ENCODE data around the gene CDK15.
"Not testable (repeated sequence)": the region's sequence is repeated elsewhere in the genome, so short reads cannot be mapped to it uniquely, and the experiment has no call there.

CDK15 gene

DNA sequence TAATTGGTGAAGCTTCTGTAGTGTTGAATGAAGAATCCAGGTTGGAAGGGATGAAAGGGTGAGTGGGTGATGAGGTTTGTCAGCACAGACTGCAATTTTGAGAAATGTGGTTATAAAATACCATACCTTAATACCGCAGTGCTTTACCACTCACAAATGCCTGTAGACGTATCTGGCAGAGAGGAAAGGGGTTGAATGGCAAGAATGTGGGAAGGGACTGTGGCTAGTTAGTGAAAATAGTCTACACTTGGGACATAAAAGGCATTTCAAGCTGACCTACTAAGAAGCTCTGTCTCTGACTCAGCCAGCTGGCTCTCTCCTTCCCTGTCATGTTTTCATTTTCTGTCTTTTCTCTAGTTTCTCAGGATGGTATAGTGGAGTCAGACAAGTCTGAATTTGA, 25.1 kb downstream of the CDK15 start:
- DNase-seq: no peak

DNA sequence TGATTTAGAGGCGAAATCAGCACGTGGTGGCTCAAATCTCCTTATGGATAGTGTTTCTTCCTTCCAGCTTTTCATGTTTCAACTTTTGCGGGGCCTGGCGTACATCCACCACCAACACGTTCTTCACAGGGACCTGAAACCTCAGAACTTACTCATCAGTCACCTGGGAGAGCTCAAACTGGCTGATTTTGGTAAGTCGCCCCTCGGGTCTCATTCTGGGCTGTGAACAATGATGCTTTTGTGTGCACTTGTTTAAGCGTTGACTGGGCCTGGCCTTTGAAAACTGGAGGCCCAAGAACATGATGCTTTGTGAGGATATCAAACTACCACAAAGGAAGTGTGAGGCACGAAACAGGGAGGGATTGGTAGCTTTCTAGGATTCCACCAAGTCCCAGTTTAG, 27.4 kb downstream of the CDK15 start:
- DNase-seq: no peak

DNA sequence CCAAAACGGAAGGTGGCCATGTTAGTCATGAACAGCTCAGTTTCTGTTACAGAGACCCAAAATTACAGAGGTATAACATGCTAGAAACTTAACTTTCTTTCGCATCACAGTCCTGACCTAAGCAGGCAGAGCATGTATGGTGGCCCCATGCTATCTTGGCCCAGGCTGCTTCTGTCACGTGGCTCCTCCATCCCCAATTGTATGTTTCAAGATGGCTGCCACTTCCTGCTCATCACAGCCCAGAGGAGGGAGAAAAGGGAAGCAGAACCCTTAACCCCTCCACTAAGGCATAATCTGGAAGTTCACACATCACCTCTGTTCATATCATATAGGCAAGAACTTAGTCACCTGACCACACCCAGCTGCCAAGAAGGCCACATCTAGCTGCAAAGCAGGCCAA, 28.7 kb downstream of the CDK15 start:
- DNase-seq: no peak

DNA sequence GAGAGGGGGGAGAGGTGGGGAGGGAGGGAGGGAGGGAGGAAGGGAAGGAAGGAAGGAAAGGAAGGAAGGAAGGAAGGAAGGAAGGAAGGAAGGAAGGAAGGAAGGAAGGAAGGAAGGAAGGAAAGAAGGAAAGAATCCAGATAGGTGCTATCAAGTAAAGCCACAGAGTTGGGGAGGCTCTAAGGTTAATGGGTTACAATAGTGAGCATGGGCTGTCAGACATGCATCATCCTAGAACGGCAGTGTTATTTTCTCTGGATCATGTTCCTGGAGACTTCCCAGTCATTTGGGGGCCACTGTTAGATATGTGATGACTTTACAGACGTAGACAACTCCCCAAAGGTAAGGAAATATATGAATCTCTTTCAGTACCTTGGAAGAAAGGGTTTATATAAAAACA, 31.1 kb downstream of the CDK15 start:
- DNase-seq: no peak

DNA sequence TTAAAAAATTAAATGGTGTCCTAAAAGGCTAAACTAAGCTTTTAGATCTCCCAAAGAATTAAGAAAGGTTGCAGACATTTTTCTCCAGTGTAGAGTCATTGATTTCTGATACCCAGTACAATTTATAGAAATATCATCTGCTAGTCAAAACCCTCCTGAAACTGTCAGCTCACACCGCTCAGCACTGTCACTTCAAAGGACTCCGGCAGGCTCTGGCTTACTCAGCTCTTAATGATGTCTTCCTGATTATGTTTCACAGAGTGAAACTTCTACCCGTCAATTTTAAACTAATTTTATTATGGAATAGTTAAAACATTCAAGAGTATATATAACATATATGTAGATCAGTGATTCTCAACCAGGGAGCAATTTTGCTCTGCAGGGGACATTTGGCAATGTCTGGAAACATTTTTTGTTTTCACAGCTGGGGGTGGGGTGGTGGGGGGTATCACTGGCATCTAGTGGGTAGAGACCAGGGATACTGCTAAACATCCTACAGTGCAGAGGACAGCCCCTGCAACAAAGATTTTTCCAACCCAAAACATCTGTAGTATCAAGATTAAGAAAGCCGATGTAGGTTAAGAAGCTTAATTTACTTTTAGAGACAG, 31.6 kb downstream of the CDK15 start:
- no peak for DNase-seq

DNA sequence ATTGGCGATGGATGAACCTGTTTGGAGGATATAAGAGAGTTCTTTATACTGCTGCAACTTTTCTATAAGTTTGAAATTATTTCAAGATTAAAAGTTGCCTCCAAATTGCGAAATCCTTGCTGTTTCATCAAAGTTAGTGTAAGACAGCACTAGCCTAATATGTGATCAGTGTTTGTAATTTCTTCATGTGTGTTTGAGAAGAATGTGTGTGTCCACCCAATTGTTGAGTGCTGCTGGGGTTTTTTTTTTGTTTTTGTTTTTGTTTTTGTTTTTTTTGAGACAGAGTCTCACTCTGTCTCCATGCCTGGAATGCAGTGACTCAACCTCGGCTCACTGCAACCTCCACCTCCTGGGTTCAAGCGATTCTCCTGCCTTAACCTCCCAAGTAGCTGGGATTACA, 33.4 kb downstream of the CDK15 start:
- DNase-seq: no peak

DNA sequence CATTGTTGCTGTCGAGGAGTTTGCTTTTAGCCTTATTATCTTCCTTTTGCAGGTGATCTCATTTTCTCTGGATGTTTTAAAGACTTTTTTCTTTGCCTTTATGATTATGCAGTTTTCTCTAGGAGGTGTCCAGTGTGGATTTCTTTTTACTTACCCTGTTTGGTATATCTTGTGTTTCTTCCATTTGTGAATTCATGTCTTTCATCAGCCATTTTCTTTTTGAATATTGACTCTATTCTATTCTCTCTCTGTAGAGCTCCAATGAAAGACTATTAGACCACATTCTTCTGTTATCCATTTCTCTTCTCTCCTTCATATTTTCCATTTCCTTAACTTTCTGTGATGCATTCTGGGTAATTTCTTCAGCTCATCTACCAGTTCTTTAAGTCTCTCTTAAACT, 34.4 kb downstream of the CDK15 start:
- no peak for DNase-seq

DNA sequence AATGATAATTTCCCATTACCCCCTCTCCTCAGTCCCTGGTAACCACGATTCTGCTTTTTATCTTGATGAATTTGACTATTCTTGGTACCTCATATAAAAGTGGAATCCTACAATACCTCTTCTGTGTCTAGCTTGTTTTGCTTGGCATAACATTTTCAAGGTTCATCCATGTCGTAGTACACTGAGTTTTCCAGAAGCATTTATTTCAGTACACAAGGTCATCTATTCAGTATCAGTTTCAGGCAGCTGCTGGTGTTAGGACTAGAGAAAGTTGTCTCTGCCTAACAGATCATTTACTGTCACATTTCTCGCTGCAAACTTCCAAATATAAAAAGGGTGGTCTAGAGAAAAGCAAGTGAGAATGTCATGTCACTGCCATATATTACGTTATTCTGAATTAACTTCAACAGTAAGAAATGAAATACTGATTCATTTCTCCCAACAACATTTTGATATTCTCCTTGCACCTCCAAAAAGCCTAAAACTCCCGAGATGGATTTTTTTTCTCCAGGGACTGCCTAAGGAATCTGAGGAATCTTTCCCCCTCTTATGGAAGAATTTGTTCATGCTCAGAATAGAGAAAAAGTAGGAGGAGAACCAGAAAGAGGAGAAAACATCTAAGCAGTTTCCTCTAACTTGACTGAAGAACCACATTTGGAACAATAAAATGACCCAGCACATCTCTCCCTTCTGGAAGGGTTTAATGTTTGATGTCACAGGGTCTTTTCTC, 36.0 kb downstream of the CDK15 start:
- no peak for DNase-seq

DNA sequence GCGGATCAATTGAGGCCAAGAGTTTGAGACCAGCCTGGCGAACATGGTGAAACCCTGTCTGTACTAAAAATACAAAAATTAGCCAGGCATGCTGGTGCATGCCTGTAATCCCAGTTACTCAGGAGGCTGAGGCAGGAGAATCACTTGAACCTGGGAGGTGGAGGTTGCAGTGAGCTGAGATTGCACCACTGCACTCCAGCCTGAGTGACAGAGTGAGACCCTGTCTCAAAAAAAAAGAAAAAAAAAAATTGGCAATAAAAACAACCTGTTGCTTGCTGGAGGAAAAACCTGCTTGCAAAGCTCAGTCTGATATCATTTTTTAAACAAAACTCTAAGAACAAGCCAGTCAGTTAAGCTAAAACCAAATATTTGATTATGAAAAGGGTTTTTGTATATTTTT, 38.6 kb downstream of the CDK15 start:
- DNase-seq: not testable (repeated sequence)

DNA sequence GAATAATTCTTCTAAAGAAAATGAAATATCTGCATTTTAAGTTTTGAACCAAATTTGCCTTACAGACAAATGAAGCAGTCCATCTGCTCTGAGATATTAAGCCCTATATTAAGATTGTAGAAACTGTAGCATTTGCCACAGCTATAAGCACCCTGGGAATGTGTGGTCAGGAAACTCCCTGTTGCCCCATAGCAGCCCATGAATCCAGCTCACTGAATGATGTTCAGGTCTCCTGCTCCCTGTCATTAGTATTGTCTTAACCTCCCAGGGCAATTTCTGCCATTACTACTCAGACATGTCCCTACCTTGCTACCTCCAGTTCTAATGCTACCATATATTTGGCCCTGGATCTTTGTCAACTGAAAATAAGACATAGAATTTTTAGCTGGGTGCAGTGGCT, 41.1 kb downstream of the CDK15 start:
- no peak for DNase-seq

DNA sequence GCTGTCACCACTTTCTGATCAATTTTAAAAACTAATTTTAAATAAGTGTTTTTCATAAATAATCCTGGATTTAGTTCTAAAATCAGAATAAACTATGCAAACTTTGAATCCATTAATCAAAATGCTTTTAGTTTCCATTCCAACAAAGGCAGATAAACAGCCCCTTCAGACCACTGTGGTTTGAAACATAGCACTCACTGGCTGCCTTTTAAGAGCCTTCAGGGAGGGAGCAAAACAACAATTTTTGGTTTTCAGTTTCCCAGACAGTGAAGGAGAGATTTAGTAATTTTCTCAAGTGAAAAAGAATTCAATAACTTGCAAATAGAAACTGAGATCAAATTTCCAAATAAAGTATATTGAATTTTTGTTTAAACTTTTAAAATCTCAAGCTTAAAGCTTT, 46.1 kb downstream of the CDK15 start:
- no peak for DNase-seq

DNA sequence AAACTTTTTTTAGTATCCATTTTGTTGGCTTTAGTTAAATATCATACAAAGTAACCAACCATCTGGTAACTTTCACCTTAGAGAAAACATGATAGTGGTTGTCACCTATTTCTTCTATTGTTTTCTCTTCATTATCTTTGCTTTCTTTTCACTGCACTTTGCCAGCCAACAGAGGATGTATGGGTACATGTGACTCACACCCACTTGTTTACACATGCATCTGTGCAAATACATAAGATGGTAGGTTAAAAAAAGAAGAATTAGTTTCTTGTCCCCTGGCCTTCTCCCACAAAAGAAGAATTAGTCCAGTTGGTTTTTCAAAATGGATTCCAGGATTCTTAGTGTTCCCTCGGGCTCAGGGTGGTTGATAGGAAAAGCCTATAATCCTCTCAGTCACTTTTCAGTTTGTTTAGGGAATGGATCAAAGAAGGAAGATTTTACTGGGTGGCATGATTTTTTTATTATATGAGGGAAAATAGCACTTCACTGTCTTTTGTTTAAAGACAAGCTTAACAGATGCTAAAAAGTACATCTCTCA, 46.6 kb downstream of the CDK15 start:
- no peak for DNase-seq

DNA sequence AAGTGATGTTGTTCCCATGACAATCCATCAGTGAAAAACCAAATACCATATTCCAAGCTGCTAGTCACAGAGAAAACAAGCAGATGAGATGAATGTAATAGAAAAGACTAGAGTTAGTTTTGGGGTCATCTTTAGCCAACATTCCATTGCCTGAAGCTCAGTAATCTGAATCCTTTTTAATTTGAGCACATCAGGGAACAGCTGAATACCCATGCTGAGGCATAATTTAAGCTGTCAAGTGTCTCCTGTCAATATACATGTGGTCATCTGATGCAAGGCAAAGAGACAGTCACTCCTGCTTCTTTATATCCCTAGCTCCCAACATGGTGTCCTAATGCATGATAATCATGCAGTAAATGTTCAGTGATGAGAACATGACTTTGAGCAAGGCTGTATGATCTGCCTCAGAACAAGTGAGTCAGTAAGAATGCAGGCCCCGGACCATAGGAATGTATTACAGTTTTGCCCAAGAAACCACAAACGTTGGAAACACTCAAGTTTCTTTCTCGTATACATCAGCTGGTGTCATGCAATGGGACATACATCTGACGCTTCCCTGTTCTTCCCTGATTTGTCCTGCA, 48.0 kb downstream of the CDK15 start:
- no peak for DNase-seq

DNA sequence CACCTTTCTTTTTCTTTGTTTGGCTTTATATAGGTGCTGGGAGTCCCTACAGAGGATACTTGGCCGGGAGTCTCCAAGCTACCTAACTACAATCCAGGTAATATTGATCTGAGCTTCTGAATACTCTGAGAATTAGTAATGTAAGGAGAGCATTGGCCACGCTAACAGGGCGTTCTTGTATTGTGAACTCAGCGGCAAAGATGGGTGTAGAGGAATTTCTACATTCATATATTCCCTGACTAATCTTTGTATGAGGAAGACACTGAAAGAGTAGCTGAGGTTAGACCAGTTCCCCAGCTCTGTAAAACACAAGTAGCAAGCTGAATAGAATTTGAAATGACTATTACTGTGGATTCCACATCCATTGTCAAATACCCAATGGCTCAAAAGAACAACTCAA, 48.5 kb downstream of the CDK15 start:
- no peak for DNase-seq

DNA sequence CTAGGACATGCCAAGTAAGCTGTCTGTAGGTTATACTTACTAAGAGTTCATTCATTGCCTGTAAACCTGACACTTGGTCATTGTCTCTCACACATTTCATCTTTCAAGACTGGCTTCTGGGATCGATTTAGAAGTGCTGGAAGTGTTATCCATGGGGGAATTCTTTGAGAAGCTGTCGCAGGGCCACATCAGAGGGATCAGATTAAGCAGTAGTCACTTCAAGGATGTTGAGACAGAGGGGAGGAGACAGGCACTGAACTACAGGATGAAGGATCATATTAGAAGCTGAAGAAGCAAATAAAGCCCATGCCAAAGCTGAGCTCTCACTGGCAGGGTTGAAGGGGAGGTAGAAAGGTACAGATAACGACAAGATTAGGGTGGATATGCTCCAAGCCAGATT, 49.0 kb downstream of the CDK15 start:
- DNase-seq: no peak

DNA sequence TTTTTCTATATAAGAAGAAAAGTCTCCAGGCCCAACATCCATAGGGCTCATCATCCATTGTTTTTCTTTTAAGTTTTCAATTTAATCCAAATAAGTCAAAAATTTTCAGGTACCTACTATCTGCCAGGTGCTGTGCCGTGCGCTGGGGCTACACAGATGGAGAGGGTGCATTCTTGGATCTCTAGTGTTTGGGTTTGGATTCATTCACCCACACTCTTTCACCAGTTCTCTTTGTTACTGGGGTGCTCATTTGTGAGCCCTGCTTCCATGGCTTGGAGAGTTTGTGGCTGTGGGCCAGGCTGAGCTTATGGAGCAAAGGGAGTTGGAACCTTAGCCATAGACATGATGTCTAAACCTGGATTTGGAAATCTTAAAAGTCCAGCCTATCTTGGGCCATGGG, 51.0 kb downstream of the CDK15 start:
- DNase-seq: no peak

DNA sequence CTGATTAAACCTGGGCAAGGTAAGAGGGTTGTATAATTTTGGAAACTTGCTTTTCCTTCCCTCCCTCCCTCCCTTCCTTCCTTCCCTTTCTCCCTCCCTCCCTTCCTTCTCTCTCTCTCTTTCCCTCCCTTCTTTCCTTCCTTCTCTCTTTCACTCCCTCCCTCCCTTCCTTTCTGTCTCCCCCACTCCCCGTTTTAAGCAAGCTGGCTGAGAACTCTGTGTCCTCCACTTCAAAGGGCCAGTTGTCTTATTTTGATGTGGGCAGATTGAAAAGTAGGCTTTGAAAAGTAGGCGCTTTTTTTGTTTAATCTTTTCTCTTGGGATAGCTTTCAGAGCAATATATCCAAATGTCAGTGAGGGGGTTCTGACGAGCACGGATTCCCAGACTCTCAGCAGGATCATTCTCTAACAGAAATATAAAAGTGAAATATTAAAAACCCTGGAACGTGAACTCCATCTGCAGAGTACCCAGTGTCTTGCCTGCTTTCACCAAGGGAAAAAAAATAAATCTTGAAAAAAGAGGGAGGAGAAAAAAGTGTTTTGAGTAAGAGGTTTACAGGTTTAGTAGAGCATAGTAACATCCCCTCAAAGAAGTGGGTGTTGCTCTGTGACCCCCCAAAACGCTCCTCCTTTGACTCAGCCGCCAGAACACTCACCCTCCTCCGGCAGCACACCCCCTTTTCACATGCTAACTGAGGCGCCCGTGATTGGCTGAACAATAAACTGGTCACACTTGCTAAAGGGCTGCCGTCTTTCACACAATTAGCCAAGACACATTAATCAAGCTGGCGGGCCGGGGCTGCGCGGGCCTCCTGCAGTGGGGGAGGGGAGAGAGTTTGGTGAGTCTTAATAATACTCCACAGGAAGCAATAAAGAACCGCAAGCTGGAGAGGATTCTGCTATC, 52.2 kb downstream of the CDK15 start:
- DNase-seq: no peak

DNA sequence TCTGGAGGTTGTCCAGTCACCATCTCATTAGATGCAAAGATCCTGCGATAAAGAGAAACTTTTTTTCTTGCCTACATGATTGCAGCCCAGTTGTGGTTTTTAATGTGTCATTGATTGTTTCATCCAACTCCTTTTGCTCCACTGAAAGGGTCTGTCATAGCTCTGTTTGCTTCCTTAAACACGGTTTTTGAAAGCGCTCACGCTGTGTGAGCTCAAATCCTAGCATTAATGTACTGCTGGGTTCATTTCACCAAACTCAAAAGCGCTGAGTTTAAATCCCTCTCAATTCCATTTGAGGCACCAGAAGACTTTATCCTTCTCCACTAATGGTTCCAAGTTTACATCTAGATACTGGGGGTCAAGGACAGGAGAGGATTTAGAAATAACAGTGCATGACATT, 53.6 kb downstream of the CDK15 start:
- DNase-seq: no peak

DNA sequence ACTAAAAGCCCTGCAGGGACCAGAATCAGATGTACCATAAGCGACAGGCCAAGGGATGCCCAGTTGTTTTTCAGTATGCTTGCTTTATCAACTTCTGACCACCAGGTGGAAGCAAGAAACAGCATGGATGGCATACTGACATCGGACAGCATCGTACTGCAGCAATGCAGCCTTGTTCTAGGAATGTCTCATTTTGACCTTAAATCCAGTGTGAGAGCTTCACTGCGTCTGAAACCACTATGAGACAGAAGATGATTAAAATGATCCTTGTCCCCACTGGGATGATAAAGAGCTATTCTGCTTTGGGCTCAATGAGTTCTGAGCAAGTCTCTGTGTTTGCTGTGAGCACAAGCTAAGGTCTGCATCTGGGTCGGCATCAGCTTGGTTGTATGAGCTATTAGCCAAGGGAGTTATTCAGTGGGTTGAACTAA, 54.3 kb downstream of the CDK15 start:
- no peak for DNase-seq

DNA sequence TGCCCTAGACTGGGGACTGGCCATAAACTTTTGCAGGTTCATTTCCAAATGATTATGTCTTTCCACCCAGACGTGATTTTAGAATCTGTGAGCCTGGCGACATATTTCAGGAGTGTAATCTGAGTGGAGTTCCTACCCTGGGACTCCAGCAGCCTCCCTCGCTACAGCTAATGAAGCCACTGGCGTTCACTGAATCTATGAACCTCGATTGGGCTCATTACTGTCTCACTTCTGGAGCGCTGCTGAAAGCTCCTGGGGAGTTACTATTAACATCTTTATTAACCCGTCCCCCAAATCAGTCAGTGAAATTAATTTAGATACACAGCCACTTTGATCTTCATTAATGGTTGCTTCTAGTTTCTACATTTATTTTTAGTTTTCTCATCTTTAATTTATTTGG, 56.5 kb downstream of the CDK15 start:
- DNase-seq: no peak

DNA sequence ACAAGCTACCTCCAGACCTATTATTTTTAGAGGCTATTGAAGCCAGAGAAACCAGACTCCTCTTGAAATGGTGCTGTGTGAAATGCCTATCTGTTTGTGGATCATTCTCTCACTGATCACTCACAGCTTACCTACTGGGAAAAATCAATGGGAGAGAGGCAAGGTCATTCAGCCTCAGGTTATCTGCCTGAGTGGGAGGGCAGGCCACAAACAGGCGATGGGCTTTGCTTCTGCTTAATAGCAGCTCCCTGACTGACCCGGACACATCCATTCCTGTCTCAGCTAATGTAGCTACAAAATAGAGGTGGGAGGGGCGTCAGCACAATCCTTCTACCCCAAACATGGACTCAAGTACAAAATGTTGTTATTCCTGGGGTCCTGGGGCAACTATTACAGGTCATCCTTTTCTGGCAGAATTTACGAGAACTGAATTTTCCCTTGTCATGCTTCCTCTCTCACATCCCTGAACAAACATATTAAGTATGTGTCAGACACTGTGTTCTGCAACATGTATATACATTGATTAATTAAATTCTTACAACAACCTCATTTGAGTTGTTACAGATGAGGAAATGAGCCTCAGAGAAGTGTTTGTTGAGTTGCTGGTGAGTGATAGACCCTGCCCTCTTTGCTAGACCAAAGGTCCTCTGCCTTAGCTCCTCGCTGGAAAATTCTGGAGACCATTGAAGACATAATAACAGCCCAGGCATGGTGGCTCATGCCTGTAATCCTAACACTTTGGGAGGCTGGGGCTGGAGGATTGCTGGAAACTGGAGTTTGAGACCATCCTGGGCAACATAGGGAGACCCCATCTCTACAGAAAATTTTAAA, 60.5 kb downstream of the CDK15 start:
- no peak for DNase-seq

DNA sequence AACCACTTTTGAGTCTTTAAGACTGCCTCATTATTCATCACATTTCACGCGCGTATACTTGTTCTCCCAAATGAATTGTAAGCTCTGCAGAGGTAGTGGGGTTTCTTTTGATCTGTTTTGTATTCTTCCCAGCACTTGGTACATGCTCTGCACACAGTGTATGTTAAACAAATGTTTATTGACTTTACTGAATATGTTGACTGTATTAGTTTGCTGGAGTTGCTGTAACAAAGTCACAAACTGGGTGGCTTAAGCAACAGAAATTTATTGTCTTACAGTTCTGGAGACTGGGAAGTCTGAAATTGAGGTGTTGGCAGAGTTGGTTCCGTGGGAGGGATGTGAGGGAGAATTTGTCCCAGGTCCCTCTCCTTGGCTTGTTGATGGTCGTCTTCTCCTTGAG, 65.1 kb downstream of the CDK15 start:
- no peak for DNase-seq
